Stimulated activated CD8-positive, alpha-beta memory T cell treated with anti-CD3 and anti-CD28 coated beads, Interleukin-15, amount 100 ng/mL, for 24 hours (primary cell): Measurements from ENCODE around the gene UVRAG.

Experiments used
- DNase-seq: peaks from one replicate; pipeline ENCODE4 v3.0.0-alpha.2; 2020; ENCODE audit warnings: low read depth

The UVRAG gene

GRCh38 chr11:76172583-76172982 is 357.6 kb downstream of the UVRAG start:
- DNase-seq, result no peak

- DNase-seq, result no peak
These were observed 358.7 kb downstream of the UVRAG start for GRCh38 chr11:76173663-76174062.

GRCh38 chr11:76174330-76174729 is 359.3 kb downstream of the UVRAG start:
- DNase-seq, result no peak

GRCh38 chr11:76175783-76176182 is 360.8 kb downstream of the UVRAG start:
- no peak for DNase-seq

GRCh38 chr11:76176463-76176862 is 361.5 kb downstream of the UVRAG start:
- no peak for DNase-seq

DNA sequence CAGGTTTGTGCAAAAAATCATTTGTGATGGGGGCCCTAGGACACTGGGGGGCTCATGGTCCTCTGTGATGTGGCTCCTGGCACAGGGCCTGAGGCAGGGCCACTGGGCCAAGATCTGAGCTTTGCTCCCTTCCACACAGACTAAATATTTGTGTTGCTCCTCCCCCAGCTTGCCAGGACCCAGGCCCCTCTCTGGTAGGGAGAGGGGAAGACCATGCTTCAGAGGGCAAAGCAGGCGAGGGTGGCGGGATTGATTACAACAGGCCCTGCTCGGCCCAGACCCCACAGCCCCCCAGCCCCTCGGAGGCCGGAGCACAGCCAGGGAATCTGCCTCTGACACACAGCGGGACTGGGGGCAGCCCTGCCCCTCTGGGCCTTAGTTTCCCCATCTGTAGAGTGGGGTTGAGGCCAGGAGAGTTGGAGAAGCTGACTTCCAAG is 362.3 kb downstream of the UVRAG start:
- no peak for DNase-seq

DNA sequence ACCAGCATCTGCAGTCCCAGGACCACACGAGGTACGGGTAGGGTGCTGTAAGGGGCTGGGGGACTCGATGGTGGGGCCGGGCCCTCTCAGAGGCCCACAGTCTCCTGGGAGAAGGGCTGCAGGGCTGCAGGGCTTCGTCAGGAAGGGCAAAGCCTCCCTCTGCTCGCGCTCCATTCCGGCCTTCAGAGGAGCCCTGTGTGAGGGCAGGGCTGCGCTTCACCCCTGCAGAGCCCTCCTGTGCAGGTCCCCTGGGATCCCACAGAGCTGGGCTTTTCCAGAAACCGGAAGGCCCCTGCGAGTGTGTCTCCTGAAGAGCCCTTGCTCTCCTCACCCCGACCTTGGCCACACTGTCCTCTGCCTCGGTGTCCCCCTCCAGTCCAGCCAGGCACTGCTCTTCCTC is 364.1 kb downstream of the UVRAG start:
- DNase-seq, result no peak

DNA sequence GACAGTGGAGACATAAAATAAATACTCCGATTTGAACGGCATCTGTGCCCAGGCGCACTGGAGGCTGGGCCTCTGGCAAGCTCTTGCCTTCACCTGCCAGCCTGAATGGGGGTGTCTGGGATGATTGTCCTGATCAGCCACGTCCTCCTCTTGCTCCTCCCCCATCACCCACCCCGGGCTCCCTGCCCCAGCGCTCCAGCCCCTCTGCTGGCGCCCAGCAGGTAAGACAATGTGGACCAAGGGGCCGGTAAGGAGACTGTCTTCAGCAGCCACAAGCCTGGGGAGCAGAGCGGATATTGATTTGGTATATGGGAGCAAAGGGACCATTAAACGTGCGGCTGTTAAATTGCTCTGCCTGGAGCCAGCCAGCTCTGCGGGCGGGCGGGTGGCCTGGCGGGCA is 366.4 kb downstream of the UVRAG start:
- no peak for DNase-seq

DNA sequence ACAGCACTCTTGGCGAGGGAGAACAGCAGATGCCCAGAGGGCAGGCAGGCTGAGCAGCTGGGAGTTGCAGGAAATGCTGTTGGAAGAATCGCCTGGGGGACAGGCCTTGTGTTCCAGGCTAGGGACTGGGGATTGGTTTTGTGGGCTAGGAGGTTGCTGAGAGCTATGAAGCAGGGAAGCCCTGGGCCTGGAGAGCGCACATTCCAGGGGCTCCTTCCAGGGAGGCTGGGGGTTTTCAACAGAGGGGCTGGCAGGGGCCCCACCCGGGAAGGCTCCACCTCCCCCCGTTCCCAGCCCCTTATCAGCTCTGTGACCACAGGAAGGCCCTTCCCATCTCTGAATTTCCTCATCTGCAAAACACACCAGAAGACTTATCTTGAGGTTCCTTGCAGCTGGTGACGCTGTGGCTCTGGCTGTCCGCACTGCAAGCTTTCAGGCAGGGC is 369.6 kb downstream of the UVRAG start:
- DNase-seq, result no peak

DNA sequence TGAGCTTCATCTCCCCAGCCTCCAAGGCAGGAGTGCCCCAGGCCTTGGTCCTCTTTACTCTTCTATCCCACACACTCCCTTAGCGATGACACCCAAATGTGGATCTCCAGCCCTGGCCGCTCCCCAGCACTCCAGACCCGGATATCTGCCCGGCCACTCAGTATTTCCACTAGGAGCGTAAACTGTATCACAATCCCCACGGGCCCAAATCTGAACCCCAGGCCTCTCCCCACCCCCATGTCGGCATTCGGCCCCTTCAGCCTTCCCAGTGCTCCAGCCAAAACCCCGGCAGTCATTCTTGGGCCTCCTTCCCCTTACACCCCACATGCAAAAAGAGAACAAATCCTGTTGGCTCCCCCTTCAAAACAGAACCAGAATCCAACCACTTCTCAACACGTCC is 370.5 kb downstream of the UVRAG start:
- no peak for DNase-seq

DNA sequence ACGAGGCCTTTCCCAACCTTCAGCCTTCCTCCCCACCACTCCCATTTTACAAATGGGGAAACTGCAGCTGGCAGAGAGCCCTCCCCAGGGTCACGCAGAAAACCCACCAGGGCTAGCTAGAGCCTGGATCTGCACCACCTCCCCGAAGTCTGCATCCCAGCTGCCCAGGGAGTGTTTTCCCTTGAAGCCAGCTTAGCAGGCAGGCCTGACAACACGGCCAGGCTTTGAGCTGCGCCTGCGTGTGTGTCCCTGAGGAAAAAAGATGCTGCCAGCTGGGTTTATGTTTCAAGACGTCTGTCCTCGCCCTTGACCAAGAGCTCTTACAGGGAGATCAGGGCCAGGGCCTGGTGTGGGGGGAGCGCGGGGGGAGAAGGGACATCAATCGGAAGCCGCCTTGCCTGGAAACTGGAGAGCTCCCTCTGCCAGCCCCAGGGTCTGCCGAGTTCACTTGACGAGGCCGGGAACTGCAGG is 371.0 kb downstream of the UVRAG start:
- DNase-seq, result no peak

DNA sequence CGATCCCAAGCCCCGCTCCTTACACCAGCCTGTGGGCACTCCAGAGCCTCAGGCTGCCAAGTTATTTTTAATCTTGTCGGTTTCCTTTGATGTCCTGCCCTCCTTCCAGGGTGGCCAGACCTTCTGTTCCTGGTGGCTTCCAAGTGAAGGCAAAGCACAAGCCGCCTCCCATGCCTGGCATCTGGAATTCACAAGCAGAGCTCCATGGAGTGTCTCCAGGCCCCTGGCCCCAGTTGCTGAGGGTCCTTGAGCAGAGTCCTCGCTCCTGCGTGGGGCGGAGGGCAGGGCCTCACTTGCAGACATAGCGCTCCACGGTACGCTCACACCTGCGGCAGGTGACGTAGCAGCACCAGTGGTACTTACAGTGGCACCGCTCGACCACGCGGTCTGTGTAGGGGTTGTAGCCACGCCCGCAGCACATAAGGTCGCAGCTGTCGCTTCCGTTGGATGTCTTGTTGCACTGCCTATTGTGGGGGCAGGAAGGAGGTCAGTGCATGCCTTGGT is 371.8 kb downstream of the UVRAG start:
- DNase-seq, result no peak

DNA sequence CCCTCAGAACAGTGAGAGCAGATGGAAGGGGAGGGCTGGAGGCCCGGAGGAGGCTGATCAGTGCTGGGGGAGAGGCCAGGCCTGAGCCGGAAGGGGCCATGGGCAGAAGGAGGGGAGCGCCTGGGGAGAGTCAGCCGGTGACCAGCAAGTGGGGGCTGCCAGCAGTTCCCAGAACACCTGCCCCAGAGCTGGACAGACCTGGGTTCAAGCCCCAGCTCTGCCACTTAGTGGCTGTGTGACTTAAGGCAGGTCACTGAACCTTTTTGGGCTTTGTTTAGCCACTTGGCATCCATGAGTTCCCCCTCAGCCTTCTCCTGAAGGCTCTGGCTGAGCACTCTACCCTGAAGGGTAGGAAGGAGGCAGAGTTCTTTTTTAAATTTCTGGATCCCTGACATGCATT is 373.9 kb downstream of the UVRAG start:
- no peak for DNase-seq

- DNase-seq, result no peak
These were observed 374.7 kb downstream of the UVRAG start for GRCh38 chr11:76189682-76190081.

GRCh38 chr11:76190376-76190775 is 375.4 kb downstream of the UVRAG start:
- no peak for DNase-seq
